CD14-positive monocyte (primary cell): ENCODE results near the gene FRS2. TPM values are rescaled to one million over a fixed set of nuclear protein-coding genes. Genes with fewer than 3 reads are reported as not detected.

Experiments used
- DNase-seq, 3 donors: peaks; one replicate each; pipeline ENCODE4 v3.0.0-alpha.2; 2011 to 2022
- H2AFZ ChIP-seq: 2 replicates; pipeline ENCODE4 v1.6.0; 2012; ENCODE audit warnings: mild to moderate bottlenecking, low read depth, low read length, inconsistent platforms; ENCODE audit not compliant: insufficient read depth, poor library complexity, severe bottlenecking
- H3K27ac ChIP-seq, 2 donors: 1 replicate in 1 of 2; 2 replicates in 1 of 2; pipeline ENCODE4 v1.5.1; 2012 to 2013; ENCODE audit warnings: low read length in 2 of 2, control low read depth in 1 of 2, inconsistent platforms in 1 of 2, low read depth in 1 of 2, mild to moderate bottlenecking in 1 of 2
- H3K27me3 ChIP-seq, 2 donors: one replicate each; pipeline versions ENCODE4 v1.6.0 to v1.6.1; 2011 to 2013; ENCODE audit warnings: low read length in 2 of 2; ENCODE audit not compliant: control insufficient read depth in 2 of 2, insufficient read depth in 2 of 2
- H3K36me3 ChIP-seq, 2 donors: replicated peaks in 1 of 2; 1 replicate in 1 of 2; 2 replicates in 1 of 2; pipeline versions ENCODE4 v1.5.1 to v1.6.1; 2012 to 2013; ENCODE audit warnings: low read length in 2 of 2, control low read depth in 1 of 2, inconsistent platforms in 1 of 2, mild to moderate bottlenecking in 1 of 2; ENCODE audit not compliant: insufficient read depth in 2 of 2, control insufficient read depth in 1 of 2
- H3K4me1 ChIP-seq, 2 donors: 1 replicate in 1 of 2; 2 replicates in 1 of 2; pipeline versions ENCODE4 v1.5.1 to v1.6.1; 2012 to 2013; ENCODE audit warnings: low read length in 2 of 2, control low read depth in 1 of 2, inconsistent platforms in 1 of 2, mild to moderate bottlenecking in 1 of 2, moderate library complexity in 1 of 2; ENCODE audit not compliant: insufficient read depth in 2 of 2, control insufficient read depth in 1 of 2
- H3K4me2 ChIP-seq: replicated peaks from 2 replicates; pipeline ENCODE3; 2012; ENCODE audit warnings: low read length, moderate library complexity, mild to moderate bottlenecking; ENCODE audit not compliant: poor library complexity, severe bottlenecking; ENCODE audit errors: extremely low read depth
- H3K4me3 ChIP-seq, 3 experiments: fragments of 200-600 bp in 1 of 3; sonication (generic) in 1 of 3; replicated peaks in 1 of 3; 1 replicate in 2 of 3; 2 replicates in 1 of 3; pipeline ENCODE4 v1.5.1; 2011 to 2013; ENCODE audit warnings: low read length in 3 of 3, mild to moderate bottlenecking in 3 of 3, control low read depth in 2 of 3, low read depth in 2 of 3, inconsistent platforms in 1 of 3, moderate library complexity in 1 of 3
- H3K79me2 ChIP-seq: 2 replicates; pipeline ENCODE4 v1.6.0; 2012; ENCODE audit warnings: mild to moderate bottlenecking, control low read depth, inconsistent platforms, low read length, moderate library complexity; ENCODE audit not compliant: insufficient read depth
- H3K9ac ChIP-seq: 2 replicates; pipeline ENCODE4 v1.6.0; 2017; ENCODE audit warnings: low read length, mild to moderate bottlenecking; ENCODE audit not compliant: insufficient read depth, poor library complexity, severe bottlenecking
- H3K9me3 ChIP-seq, 2 donors: replicated peaks in 1 of 2; 1 replicate in 1 of 2; 2 replicates in 1 of 2; pipeline versions ENCODE4 v1.5.1 to v1.6.1; 2012 to 2013; ENCODE audit warnings: low read length in 2 of 2, control low read depth in 1 of 2; ENCODE audit not compliant: control insufficient read depth in 1 of 2, insufficient read depth in 1 of 2
- H4K20me1 ChIP-seq: 2 replicates; pipeline ENCODE4 v1.6.0; 2012; ENCODE audit warnings: mild to moderate bottlenecking, low read length, control low read depth, moderate library complexity; ENCODE audit not compliant: insufficient read depth
- H3K27ac Mint-ChIP-seq, 7 donors: one replicate each; pipeline ENCODE4 v1.8.0; 2020; ENCODE audit warnings: mild to moderate bottlenecking in 7 of 7, mixed read lengths in 7 of 7, moderate library complexity in 6 of 7, inconsistent platforms in 2 of 7
- H3K27me3 Mint-ChIP-seq, 3 donors: one replicate each; pipeline ENCODE4 v1.8.0; 2021 to 2022; ENCODE audit warnings: low read depth in 3 of 3, mild to moderate bottlenecking in 3 of 3, mixed read lengths in 3 of 3, moderate library complexity in 3 of 3, inconsistent platforms in 1 of 3
- H3K36me3 Mint-ChIP-seq, 2 donors: one replicate each; pipeline ENCODE4 v1.8.0; 2020; ENCODE audit warnings: mixed read lengths in 2 of 2, inconsistent platforms in 1 of 2, mild to moderate bottlenecking in 1 of 2
- H3K4me1 Mint-ChIP-seq: one replicate; pipeline ENCODE4 v1.8.0; 2020; ENCODE audit warnings: mild to moderate bottlenecking, mixed read lengths
- H3K4me3 Mint-ChIP-seq, 2 donors: one replicate each; pipeline ENCODE4 v1.8.0; 2020; ENCODE audit warnings: mild to moderate bottlenecking in 2 of 2, mixed read lengths in 2 of 2, moderate library complexity in 1 of 2
- H3K9me3 Mint-ChIP-seq, 7 donors: one replicate each; pipeline ENCODE4 v1.8.0; 2020 to 2022; ENCODE audit warnings: mixed read lengths in 7 of 7, mild to moderate bottlenecking in 6 of 7, moderate library complexity in 6 of 7, inconsistent platforms in 2 of 7
- WGBS: methylation state at CpG from one replicate; pipeline ENCODE4 v1.1.5; 2013; ENCODE audit warnings: missing lambda C conversion rate; ENCODE audit not compliant: insufficient coverage; 5-methylcytosine and 5-hydroxymethylcytosine counted together
- intact Hi-C, 2 donors: fragments of 100-400 bp; cut with micrococcal nuclease; formaldehyde crosslinking; loops; one replicate each; pipeline versions ENCODE4 v1.15.0 to v1.15.1; 2023
- polyA plus RNA-seq, 3 donors: library from polyadenylated mRNA; depleted of rRNA in 1 of 3; unstranded in 2 of 3; stranded (reverse) in 1 of 3; fragments of 300-500 nt in 2 of 3; fragments of >200 nt in 1 of 3; fragmentation: Illumina TruSeq in 2 of 3; gene quantifications; 1 replicate in 2 of 3; 2 replicates in 1 of 3; pipeline ENCODE4 v1.2.3, GENCODE V29; 2012 to 2021
- TF ChIP-seq, protein P1 (sequence below): fragments of 200-600 bp; IDR thresholded peaks from one replicate; pipeline ENCODE4 v1.8.0; 2022; ENCODE audit warnings: antibody characterized with exemption, mild to moderate bottlenecking

Gene FRS2
- polyA plus RNA-seq, 3 donors: 6.8 to 13.6 (median 13.0) TPM

DNA sequence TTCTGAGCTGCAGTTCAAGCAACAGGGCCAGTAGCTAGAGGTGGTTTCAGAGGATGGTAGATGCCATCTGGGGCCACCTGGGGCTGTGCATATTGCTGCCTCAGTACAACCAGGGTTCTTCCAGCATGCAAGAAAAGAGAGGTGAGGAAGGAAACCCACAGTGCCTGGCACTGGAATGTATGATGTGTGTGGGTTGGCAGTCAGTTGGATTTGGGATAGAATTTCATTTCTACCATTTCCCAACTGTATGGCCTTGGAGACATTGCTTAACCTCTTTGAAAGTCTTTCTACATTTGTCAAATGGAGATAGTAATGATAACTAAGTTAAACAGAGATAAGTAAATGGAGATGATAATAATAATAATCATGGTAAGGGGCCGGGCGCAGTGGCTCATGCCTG lies 150.7 kb downstream of the FRS2 start:
- WGBS: no CpG with 5 or more reads among the region's 2 CpGs
- no peak overlapping the region for H3K27ac ChIP-seq
- peaks cover 5% of the 10 kb centered on the region in 2 donors for H3K4me1 ChIP-seq
- no peaks in the 10 kb centered on the region for H3K79me2 ChIP-seq
- no peak overlapping the region for H3K4me3 Mint-ChIP-seq
- H3K27me3 Mint-ChIP-seq: peaks cover 0 to 4% (median 2%) of the 10 kb centered on the region in 3 donors
- intact Hi-C loops: no loop called here
- H3K36me3 ChIP-seq: no peaks in the 10 kb centered on the region
- no peaks in the 10 kb centered on the region for H3K27me3 ChIP-seq
- H3K4me2 ChIP-seq: no peak overlapping the region
- H3K27ac Mint-ChIP-seq: no peak overlapping the region
- no peaks in the 10 kb centered on the region for H3K36me3 Mint-ChIP-seq
- H4K20me1 ChIP-seq: no peaks in the 10 kb centered on the region
- TF ChIP-seq, protein P1, sequence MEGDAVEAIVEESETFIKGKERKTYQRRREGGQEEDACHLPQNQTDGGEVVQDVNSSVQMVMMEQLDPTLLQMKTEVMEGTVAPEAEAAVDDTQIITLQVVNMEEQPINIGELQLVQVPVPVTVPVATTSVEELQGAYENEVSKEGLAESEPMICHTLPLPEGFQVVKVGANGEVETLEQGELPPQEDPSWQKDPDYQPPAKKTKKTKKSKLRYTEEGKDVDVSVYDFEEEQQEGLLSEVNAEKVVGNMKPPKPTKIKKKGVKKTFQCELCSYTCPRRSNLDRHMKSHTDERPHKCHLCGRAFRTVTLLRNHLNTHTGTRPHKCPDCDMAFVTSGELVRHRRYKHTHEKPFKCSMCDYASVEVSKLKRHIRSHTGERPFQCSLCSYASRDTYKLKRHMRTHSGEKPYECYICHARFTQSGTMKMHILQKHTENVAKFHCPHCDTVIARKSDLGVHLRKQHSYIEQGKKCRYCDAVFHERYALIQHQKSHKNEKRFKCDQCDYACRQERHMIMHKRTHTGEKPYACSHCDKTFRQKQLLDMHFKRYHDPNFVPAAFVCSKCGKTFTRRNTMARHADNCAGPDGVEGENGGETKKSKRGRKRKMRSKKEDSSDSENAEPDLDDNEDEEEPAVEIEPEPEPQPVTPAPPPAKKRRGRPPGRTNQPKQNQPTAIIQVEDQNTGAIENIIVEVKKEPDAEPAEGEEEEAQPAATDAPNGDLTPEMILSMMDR: no peak
- DNase-seq: no peak
- H3K9me3 ChIP-seq: no peaks in the 10 kb centered on the region
- H3K9ac ChIP-seq: no peak overlapping the region
- H2AFZ ChIP-seq: no peak overlapping the region
- H3K4me1 Mint-ChIP-seq: peaks cover 5% of the 10 kb centered on the region
- H3K9me3 Mint-ChIP-seq: peaks cover 0 to 2% (median 0%) of the 10 kb centered on the region in 7 donors
- H3K4me3 ChIP-seq: no peak overlapping the region

DNA sequence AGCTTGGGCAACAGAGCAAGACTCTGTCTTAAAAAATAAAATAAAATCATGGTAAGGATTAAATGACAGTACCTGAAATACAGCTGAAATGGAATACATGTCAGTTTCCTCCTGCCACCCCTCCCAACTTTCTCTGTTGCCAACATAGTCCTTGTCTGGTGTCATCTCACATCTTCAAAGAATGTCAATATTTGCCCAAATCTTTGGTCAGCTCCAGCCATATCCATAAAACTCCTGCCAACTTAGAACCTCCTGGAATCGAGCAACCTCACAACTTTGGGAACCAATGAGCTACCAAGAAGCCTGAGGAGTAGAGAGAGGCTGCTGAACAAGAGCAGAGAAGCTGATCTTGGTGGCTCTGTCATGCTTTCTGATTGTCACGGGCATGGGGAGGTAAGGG lies 151.4 kb downstream of the FRS2 start:
- Mint-ChIP-seq H3K27me3 (peaks cover 0 to 4% (median 2%) of the 10 kb centered on the region in 3 donors), H3K4me3 (no peak overlapping the region), H3K9me3 (peaks cover 0 to 2% (median 0%) of the 10 kb centered on the region in 7 donors), H3K27ac (no peak overlapping the region), H3K4me1 (no peaks in the 10 kb centered on the region), H3K36me3 (no peaks in the 10 kb centered on the region)
- WGBS: no CpG with 5 or more reads among the region's 2 CpGs
- Histone ChIP-seq H2AFZ (no peak overlapping the region), H3K27ac (no peak overlapping the region), H3K4me2 (no peak overlapping the region), H3K4me1 (no peaks in the 10 kb centered on the region), H3K9me3 (no peaks in the 10 kb centered on the region), H3K9ac (no peak overlapping the region), H3K27me3 (no peaks in the 10 kb centered on the region), H3K4me3 (no peak overlapping the region), H3K79me2 (no peaks in the 10 kb centered on the region), H3K36me3 (no peaks in the 10 kb centered on the region), H4K20me1 (no peaks in the 10 kb centered on the region)
- TF ChIP-seq, protein P1: no peak
- no peak for DNase-seq
- intact Hi-C loops: no loop called here
